Skeletal muscle satellite cell (primary cell): ENCODE data around the gene NGB.

Experiments used
- H3K27me3 ChIP-seq: 2 replicates; pipeline ENCODE4 v1.7.0; 2013; ENCODE audit warnings: low read length; ENCODE audit not compliant: control insufficient read depth, insufficient read depth
- H3K36me3 ChIP-seq: 2 replicates; pipeline ENCODE4 v1.7.0; 2013; ENCODE audit warnings: mild to moderate bottlenecking, control low read depth, low read length; ENCODE audit not compliant: insufficient read depth
- H3K4me1 ChIP-seq: 2 replicates; pipeline ENCODE4 v1.7.0; 2013; ENCODE audit warnings: low read length; ENCODE audit not compliant: control insufficient read depth, insufficient read depth
- H3K4me2 ChIP-seq: 2 replicates; pipeline ENCODE4 v1.7.0; 2013; ENCODE audit warnings: mild to moderate bottlenecking, low read length
- H3K4me3 ChIP-seq: 2 replicates; pipeline ENCODE4 v1.7.0; 2013; ENCODE audit warnings: low read length
- H3K9ac ChIP-seq: 2 replicates; pipeline ENCODE4 v1.7.0; 2013; ENCODE audit warnings: mild to moderate bottlenecking, low read depth, low read length, moderate library complexity
- H3K9me3 ChIP-seq: replicated peaks from 2 replicates; pipeline ENCODE4 v1.7.0; 2013; ENCODE audit warnings: mild to moderate bottlenecking, control low read depth, low read length

Gene NGB

DNA sequence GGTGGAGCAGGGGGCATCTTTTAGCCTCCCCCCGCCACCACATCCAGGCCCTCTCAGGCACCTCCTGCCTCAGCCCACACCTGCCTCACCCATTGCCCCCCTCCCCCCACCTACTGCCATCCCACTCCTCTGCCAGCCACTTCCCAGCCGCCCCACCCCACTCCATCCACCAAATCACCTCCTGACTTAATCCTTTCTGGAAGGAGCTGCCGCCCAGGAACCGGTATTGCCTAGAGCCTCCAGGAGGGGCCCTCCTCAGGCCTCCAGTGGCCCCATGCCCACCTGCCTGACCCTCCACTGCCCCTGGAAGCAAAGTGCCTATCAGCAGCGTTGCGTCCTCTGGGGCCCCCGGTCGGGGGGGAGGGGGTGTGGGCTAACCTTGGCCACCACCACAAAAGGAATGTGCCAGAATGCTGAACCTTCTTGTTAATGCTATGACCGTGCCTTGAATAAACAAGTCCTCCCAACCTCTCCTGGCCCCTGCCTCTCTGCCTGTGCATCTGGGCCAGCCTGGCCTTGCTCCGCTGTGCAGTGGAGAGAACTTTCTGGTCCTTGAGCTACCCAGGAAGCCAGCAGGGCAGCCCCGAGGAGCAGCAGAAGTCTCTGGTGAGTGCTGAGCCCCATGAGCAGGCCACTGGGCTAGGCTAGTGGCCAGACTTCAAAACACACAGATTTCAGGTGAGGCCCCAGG, 11.8 kb downstream of the NGB start:
- Histone ChIP-seq H3K4me3 (no peak overlapping the region), H3K9me3 (no peaks in the 10 kb centered on the region), H3K9ac (no peak overlapping the region), H3K27me3 (peaks cover 34% of the 10 kb centered on the region), H3K4me2 (no peak overlapping the region), H3K36me3 (no peaks in the 10 kb centered on the region), H3K4me1 (no peaks in the 10 kb centered on the region)

DNA sequence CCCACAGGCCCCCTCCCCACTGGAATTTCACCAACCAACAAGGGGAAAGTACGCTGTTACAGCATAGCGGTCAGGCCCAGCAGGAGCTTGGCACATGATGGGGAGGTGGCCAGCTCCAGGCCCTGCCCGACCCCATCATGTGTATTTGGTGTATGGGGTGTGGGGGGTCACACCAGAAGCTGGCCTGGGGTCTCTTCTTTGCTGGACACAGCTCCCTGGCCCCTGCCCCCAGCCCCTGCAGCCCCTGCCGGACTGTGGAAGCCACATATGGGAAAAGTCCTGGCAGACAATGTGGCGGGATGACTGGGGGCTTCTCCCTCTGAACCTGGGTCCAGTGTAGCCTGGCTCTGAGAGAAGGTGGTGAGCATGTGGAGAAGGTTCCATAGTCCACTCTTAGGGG, 12.4 kb downstream of the NGB start:
- Histone ChIP-seq H3K36me3 (no peaks in the 10 kb centered on the region), H3K9me3 (no peaks in the 10 kb centered on the region), H3K9ac (no peak overlapping the region), H3K4me2 (no peak overlapping the region), H3K27me3 (peaks cover 28% of the 10 kb centered on the region), H3K4me1 (no peaks in the 10 kb centered on the region), H3K4me3 (no peak overlapping the region)

DNA sequence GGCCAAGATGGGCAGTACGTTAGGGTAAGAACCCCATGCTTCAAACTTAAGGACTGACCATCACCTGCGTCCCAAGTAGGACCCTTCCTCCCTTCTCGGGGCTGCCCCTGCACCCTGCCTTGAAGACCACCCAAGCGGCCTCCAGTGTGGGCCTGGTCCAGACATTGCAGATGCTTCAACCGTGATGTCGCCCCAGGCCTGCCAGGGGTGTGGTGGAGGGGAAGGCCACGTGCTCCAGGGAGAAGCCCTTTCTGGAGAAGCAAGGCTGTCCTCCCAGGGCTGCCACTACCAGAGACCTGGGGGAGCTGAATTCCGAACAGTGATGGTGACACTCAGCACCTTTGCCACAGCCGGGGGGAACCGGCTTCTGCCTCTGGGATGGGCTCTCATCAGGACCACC, 13.3 kb downstream of the NGB start:
- H3K4me3 ChIP-seq = no peak overlapping the region
- H3K4me1 ChIP-seq = no peaks in the 10 kb centered on the region
- peaks cover 23% of the 10 kb centered on the region for H3K27me3 ChIP-seq
- H3K36me3 ChIP-seq = no peaks in the 10 kb centered on the region
- no peak overlapping the region for H3K4me2 ChIP-seq
- no peaks in the 10 kb centered on the region for H3K9me3 ChIP-seq
- no peak overlapping the region for H3K9ac ChIP-seq

DNA sequence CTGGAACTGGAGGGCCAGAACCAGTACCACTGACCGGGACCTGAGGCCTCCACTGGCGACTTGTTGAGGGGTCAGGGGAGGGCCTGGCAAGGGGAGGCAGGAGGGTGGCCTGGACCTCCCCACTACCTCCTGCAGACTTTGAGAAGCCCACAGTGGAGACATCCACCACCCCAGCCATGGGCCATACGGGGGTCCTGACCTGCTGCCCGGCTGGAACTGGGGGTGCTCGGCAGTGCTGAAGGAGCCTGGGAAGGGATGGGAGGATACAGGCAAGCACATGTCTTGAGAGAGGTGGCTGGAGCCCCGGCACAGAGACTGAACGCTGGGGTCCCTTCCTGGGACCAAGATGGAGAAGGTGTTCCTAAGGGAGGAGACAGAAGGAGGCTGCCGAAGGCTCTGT, 14.3 kb downstream of the NGB start:
- peaks cover 29% of the 10 kb centered on the region for H3K27me3 ChIP-seq
- no peaks in the 10 kb centered on the region for H3K4me1 ChIP-seq
- no peaks in the 10 kb centered on the region for H3K36me3 ChIP-seq
- no peak overlapping the region for H3K4me3 ChIP-seq
- no peaks in the 10 kb centered on the region for H3K9me3 ChIP-seq
- no peak overlapping the region for H3K4me2 ChIP-seq
- no peak overlapping the region for H3K9ac ChIP-seq

DNA sequence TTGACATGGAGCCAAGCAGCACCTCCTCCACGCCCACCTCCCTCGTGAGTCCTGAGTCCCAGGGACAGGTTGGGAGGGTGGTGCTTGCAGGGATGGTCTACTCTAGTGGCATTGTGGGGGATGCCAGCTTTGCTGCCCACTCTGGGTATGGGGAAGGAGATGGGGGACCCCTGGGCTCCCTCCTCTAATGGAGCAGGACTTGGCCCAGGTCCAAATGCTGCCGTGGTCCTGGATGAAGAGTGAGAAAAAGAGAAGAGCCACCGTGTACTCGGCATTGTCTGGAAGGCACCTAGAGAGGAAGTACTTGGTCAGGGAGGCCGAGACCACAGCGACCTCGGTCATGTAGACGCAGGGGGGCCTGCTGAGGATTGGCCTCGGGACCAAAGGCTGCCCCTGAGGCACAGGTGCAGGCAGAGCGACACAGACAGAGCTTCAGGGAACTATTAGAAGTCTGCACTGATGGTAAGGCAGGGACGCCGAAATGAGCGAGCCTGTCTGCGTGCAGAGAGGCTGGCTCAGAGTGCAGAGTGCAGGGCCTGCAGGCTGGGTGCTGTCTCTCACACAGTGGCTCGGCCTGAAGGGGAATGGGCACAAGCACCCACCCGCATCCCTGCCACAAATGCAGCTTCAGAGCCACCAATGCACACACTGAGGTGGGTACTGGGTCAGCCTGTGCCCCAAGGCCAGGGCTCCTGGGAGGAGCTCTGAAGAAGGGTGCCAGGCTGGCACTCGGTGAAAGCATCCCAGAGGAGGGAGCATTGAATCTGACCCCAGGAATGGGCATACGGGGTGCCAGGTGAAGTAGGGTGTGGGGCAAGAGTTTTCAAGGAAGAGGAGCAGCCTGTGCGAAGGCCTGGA, 17.4 kb downstream of the NGB start:
- Histone ChIP-seq H3K4me3 (no peak overlapping the region), H3K4me1 (no peaks in the 10 kb centered on the region), H3K9me3 (no peaks in the 10 kb centered on the region), H3K9ac (no peak overlapping the region), H3K4me2 (no peak overlapping the region), H3K27me3 (peaks cover 35% of the 10 kb centered on the region), H3K36me3 (no peaks in the 10 kb centered on the region)

DNA sequence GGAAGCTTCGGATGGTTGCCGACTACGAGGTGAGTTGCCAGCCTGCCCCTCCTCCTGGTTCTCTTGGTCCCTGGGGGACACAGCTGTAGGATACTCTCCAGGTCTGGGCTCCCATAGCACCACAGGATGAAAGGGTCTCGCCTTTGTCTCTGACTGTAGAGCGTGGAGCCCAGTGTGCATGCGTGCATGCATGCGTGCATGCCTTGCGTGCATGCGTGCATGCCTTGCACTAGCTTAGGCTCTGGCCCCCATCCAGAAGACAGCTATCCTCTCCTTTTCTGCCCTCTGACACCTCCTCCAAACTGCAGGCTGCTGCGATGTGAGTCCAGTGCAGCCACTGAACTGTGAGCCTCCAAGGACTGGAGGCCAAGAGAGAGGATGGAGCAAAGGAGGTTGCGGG, 19.1 kb downstream of the NGB start:
- H3K4me3 ChIP-seq = no peak overlapping the region
- H3K4me1 ChIP-seq = no peaks in the 10 kb centered on the region
- H3K27me3 ChIP-seq = peaks cover 30% of the 10 kb centered on the region
- no peak overlapping the region for H3K9ac ChIP-seq
- no peaks in the 10 kb centered on the region for H3K36me3 ChIP-seq
- H3K9me3 ChIP-seq = no peaks in the 10 kb centered on the region
- H3K4me2 ChIP-seq = no peak overlapping the region

DNA sequence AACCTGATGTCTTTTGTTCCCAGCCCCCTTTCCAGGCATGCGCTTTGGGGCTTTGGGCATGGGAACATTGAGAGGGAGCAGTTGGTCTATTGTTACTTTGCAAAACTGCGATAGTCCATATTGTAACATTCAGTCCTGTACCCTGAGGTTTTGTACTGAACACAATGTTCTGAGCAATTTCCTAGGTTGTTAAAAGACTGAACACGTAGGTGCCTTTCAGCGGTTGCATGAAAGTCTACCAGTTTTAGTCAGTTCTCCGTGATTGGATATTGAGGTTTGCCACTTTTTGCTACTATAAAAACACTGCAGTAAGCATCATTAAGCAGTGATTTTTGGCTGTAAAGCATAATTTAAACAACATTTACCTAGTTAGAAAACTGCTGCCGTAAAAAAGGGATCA, 20.1 kb downstream of the NGB start:
- Histone ChIP-seq H3K9me3 (no peaks in the 10 kb centered on the region), H3K36me3 (no peaks in the 10 kb centered on the region), H3K9ac (no peak overlapping the region), H3K4me2 (no peak overlapping the region), H3K27me3 (peaks cover 25% of the 10 kb centered on the region), H3K4me3 (no peak overlapping the region), H3K4me1 (no peaks in the 10 kb centered on the region)

DNA sequence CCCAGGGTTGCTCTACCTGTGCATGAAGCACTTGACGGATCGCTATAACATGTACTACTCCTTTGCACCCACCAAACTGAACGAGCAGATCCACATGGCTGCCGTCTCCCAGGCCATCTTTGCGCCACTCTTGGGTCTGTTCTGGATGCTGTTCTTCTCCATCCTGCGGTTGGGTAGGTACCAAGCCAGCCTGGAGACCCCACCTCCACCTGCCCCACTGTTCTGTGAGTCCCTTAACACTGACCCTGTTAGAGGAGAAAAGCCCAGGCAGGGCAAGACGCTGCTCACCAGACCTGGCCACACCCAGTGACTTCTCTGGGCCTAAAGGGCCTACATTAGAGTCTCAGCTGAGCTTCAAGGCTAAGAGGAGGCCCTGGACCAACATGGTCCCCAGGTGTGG, 21.7 kb downstream of the NGB start:
- Histone ChIP-seq H3K9ac (no peak overlapping the region), H3K4me1 (no peaks in the 10 kb centered on the region), H3K27me3 (peaks cover 19% of the 10 kb centered on the region), H3K4me2 (no peak overlapping the region), H3K36me3 (no peaks in the 10 kb centered on the region), H3K4me3 (no peak overlapping the region), H3K9me3 (no peaks in the 10 kb centered on the region)

DNA sequence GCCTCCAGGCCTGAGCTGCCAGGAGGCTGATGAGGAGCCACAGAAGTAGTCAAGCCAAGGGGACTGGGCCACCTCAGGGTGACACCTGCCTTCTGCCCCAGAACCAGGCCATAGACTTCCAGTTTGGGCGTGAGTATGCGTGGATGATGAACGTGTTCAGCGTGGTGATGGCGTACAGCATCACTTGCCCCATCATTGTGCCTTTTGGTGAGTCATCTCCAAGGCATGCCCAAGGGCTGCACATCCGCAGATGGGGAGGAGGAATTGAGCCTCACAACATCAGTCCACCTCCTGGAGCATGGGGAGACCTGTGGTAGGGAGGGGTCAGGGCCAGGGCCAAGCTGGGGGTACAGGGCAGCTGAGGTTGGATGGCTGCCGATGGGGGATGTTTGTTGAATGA, 22.3 kb downstream of the NGB start:
- no peaks in the 10 kb centered on the region for H3K4me1 ChIP-seq
- H3K36me3 ChIP-seq = no peaks in the 10 kb centered on the region
- H3K4me3 ChIP-seq = no peak overlapping the region
- peaks cover 19% of the 10 kb centered on the region for H3K27me3 ChIP-seq
- no peak overlapping the region for H3K9ac ChIP-seq
- H3K9me3 ChIP-seq = no peaks in the 10 kb centered on the region
- no peak overlapping the region for H3K4me2 ChIP-seq

DNA sequence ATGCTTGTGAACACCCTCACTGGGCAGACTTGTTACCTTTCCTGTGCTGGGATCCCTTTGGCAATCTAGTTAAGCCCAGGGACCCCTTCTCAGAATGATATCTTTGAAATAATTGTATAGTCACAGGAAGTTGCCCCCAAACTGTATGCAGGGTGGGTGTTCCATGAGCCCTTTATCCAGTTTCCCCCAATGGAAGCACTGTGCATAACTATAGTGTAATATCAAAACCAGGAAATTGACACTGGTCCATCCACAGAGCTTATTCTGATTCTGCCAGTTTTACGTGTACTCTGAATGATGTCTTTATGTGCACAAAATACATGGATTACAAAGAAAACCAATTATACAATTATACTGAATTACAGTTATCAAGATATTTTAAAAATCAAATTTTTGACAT, 24.2 kb downstream of the NGB start:
- Histone ChIP-seq H3K27me3 (peaks cover 11% of the 10 kb centered on the region), H3K4me1 (no peaks in the 10 kb centered on the region), H3K4me2 (no peak overlapping the region), H3K9me3 (no peaks in the 10 kb centered on the region), H3K36me3 (no peaks in the 10 kb centered on the region), H3K9ac (no peak overlapping the region), H3K4me3 (no peak overlapping the region)

DNA sequence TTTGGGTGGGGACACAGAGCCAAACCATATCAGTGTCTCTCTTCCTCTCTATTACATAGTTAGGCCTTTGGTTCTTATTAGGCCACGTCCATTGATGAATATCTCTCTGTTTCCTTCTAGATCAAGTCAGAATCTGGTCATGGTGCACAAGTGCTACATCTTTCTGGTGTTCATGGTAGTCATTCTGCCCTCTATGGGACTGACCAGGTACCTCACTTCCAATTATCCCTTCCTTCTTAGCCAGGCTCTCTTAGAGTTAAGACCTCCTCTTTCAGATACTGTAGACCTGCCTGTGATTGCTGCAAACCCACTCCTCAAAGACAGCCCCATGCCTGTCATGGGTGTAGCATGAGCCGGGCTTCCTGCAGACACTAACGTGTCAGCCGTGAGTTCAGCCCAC, 25.2 kb downstream of the NGB start:
- Histone ChIP-seq H3K9ac (no peak overlapping the region), H3K9me3 (no peaks in the 10 kb centered on the region), H3K4me1 (no peaks in the 10 kb centered on the region), H3K27me3 (peaks cover 1% of the 10 kb centered on the region), H3K36me3 (no peaks in the 10 kb centered on the region), H3K4me3 (no peak overlapping the region), H3K4me2 (no peak overlapping the region)

DNA sequence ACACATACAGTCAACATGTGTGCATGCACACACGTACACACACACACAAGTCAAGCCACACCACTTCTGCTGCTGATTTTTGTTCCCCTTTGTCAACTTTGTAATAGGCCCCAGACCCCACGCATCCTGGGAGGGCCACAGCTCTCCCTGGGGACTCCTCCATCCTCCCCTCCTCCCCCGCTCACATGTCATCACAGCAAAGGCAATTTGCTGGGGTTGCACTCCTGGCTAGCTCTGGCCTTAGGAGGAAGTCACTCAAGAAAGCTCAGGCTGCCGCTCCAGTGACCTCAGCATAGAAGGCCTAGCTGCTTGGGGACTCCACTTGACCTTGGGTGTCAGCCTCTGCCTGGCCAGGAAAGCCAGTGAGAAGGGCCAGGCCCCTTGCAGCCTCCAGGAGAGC, 27.2 kb downstream of the NGB start:
- no peaks in the 10 kb centered on the region for H3K36me3 ChIP-seq
- H3K9me3 ChIP-seq = no peaks in the 10 kb centered on the region
- no peak overlapping the region for H3K4me2 ChIP-seq
- no peak overlapping the region for H3K4me3 ChIP-seq
- no peaks in the 10 kb centered on the region for H3K27me3 ChIP-seq
- H3K4me1 ChIP-seq = no peaks in the 10 kb centered on the region
- no peak overlapping the region for H3K9ac ChIP-seq
